Measurements from ENCODE around the gene SYNPO.

SYNPO gene

DNA sequence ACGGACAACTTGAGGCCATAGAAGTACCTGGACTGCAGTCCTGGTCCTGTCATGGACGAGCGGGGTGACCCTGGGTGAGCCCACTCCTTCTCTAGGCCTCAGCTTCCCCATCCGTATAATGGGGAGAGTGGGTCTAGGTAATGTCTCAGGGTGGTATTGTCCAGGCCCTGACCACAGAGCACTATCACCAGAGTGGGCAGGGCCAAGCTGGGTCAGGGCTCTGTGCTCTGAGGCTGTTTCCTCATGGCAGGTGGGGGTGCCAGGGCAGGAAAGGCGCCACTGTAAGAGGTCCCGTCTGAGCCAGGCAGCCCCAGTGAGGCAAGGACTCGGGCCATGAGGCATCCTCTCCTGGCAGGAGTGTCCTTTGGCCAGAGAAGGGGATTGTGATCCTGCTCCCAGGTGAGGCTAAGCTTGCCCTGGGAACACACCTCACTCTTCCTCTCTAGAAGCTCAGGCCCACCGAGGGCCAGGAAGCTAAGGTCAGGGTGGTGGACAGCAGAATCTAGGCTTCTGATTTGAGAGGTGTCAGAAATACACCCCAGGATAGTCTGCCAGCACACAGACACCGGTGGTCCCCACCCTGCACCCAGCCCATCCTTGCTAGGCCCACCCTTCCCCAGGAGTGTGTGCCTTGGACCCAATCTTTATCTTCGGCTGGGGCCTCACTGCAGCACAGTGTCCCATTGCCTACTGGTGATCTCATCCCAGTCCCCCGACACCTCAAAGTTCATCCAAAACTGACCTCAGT lies 19.1 kb downstream of the SYNPO start:
- no peak for FAIRE-seq

DNA sequence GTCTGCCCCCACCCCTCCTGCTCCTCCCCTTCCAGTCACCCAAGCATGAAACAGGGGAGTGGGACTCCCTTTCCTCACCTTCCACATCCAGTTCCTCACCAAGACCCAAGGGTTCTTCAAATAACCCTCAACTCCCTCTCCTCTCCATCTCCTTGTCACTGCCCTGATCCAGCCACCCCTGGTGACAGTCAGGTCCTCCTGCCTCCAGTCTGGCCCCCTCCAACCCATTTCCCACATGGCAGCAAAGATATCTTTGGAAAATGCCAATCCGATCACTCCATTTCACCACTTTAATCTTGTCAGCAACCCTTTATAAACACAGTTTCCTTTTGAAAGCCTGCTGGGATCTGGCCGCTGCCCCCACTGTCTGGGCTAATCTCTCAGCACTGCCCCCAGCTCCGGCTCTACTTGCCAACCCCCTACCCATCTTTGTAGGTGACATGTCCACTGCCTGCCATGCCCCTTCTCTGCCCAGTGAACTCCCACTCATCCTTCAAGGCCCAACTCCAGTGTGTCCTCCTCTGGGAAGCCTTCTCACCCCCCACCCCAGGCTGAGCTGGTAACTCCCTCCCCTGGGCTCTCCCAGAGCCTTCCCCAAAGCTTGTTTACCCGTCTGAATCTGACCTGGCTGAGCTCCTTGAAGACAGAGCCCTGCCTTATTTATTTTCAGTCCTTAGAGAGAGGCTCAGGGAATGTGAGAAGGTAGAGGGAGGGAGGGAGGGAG lies 19.8 kb downstream of the SYNPO start:
- no peak for FAIRE-seq

- no peak for FAIRE-seq
Measured at GRCh38 chr5:150661086-150661485, 20.6 kb downstream of the SYNPO start, which contains the start of gene MYOZ3. MYOZ3 (plus strand) TSS chr5:150661251; CDS start chr5:150662942, 1,691 bp downstream.

DNA sequence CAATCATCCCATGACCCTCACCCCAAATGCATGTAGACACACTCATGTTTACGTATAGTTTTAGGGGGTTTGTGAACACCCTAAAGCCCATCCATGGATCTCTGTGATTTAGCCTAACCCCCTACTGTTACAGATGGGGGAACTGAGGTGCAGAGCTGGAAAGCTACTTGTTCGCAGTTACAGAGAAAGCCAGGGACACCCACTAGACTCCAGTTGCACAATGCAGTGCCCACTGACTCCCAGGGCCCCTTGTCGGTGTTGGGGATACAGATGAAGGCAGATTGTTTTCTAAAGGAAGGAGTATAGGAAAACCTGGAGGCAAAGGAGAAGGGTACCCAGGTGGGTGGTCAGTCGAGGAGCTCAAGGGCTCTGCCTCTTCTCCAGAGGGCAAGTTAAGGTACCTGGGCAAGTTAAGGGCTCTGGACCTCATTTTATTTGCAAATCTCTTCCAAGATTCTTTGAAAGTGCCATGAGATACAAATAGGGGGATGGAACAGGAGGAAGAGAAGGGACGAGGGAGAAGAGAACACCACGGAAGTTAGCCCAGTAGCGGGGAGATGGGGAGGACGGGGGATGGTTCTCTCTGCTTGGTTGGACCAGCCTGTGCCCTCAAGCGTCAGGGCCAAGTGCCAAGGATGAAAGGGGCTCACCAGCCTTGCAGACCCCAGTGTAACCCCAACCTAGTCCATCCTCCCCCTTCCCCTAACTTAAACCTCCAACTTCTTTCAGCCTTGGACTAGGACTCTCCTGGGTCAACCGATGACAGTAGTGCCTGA lies 21.5 kb downstream of the SYNPO start:
- no peak for FAIRE-seq

DNA sequence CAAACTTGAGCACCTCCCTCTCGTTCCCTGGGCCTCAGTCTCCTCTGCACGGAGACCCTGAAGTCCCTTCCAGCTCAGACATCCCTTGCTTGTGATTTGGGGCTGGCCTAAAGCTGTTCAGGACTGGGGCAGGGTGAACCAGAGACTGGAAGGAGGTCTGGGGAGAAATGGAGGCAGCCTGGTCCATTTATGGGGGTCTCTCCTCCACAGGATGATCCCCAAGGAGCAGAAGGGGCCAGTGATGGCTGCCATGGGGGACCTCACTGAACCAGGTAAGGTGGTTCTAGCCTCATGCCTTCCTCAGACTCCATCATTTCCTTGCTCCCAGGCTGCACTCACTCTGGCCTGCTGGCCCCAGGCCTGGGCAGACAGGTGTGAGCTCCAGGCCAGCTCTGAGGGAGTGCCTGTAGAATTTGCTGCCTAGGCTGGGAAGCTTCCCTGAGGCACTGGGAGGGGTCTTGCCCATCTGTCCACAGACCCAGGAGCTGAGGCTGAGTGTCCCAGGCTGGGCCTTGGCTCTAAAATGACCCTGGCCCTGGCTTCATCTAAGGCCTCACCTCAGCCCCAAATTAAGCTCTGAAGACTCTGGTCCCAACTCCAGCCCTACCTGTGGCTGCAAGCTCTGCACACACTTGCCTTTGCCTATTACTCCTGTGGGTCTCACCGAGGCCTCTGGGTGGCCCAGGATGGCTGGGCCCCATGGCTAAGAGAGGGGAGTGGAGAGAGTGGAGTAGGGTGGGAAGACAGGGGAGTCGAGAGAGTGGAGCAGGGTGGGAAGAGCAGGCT lies 22.5 kb downstream of the SYNPO start:
- FAIRE-seq: no peak

DNA sequence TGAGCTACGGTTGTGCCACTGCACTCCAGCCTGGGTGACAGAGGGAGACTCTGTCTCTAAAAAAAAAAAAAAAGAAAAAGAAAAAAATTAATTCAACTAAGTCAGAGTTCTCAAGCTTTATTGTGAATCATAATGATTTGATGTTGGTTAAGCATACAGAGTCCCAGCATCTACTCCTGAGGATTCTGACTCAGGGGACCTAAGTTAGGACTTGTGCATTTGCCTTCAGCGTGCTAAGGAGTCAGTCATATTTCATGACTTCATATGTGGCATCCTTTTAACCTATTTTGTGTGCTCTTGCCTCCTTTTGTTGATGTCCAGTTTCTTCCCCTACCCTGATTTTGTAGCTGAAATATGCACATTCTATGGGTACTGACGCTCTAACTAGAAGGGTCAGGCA lies 23.5 kb downstream of the SYNPO start:
- no peak for FAIRE-seq

- FAIRE-seq: no peak
Measured at GRCh38 chr5:150665044-150665443, 24.6 kb downstream of the SYNPO start.

DNA sequence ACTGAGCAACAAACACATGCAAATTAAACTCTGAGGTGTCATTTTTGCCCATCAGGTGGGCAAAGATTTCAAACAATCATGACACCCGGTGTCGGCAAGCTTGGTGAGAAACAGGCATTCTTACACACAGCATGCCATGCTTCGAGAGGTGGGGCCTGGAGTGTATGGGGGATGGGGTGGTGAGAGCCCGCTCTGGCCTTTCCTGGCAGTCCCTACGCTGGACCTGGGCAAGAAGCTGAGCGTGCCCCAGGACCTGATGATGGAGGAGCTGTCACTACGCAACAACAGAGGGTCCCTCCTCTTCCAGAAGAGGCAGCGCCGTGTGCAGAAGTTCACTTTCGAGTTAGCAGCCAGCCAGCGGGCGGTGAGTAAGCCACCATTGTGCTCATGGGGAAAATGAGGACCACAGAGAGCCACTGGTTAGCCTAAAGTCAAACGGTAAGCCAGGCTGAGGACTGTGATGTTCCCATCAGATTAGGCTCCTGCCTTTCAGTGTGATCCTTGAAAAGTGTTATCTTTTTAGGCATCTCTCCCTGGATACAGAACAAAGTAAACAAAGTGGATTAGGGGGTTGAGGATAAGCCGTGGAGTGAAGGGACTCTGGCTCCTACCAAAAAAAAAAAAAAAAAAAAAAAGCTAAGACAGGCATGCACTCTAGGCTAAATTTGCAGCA lies 30.0 kb downstream of the SYNPO start:
- FAIRE-seq: no peak

DNA sequence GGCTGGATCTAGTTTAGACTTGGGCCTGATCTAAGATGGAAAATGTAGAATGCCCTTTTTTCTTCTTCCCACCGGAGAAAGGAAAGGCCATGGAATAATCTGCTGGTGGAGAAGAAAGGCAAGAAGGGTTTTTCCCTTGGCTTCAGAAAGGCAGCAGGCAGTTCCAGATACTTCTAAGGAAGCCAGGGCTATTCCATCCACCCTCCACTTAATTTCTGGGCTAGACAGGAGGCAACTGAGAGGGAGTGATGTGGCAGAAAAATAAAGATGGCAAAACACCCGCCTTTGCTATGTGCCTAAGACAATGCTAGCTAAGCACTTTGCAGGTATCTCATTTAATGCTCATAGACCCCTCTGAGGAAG lies 30.5 kb downstream of the SYNPO start:
- no peak for FAIRE-seq

GRCh38 chr5:150671509-150672236 lies 31.2 kb downstream of the SYNPO start:
- no peak for FAIRE-seq

GRCh38 chr5:150672237-150672883 lies 31.9 kb downstream of the SYNPO start:
- no peak for FAIRE-seq

DNA sequence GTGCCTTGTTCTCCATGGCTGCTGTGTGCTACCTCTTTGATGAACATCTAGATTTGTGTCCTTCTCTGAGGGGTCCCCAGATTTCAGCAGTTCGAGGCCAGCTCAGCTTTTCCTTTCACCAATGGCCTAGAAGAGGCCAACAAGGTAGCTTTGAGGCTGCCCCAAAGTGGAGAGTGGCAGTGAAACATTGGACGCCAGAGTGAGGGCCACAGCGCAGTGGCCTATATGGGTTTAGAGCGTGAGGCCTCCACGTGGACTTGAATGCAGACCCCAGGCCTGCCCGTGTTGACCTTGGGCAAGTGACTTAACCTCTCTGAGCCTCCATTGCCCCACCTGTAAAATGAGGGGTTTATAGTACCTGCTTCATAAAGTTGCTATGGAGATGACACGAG lies 32.4 kb downstream of the SYNPO start:
- no peak for FAIRE-seq

DNA sequence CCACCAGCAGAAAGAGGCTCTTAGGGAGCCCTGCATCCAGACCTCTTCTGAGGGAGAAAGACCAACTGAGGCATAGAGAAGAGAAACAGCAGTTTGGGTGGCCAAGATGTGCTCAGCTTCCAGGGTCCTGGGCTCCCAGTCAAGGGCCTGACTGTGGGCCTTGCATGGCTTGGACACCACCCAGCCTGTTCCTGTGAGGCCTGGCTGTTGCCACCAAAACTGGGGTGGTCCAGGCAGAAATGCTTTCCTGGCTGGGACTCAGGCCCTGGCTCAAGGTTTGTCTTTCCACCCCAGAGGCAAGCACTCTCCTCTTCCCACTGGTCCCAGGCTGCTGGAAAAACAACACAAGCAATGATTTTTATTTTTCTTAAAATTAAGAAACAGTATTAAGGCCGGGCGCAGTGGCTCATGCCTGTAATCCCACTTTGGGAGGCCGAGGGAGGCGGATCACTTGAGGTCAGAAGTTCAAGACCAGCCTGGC lies 33.9 kb downstream of the SYNPO start:
- no peak for FAIRE-seq

DNA sequence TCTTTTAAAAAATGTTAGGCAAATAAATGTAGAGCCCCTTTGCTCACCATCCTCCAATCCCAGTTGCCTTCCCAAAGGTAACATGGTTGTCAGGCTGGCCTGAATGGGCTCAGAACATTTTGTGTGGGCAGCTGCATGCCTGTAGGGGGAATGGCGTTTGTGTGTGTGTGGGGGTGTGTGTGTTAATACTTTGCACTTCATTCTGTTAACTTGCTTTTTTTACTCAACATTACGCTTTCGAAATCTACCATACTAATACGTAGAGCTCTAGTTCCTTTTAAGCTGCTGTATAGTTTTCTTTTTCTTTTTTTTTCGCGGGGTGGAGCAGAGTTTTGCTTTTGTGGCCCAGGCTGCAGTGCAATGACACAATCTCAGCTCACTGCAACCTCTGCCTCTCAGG lies 34.6 kb downstream of the SYNPO start:
- FAIRE-seq: no peak

- no peak for FAIRE-seq
Measured at GRCh38 chr5:150676578-150676977, 36.1 kb downstream of the SYNPO start.

DNA sequence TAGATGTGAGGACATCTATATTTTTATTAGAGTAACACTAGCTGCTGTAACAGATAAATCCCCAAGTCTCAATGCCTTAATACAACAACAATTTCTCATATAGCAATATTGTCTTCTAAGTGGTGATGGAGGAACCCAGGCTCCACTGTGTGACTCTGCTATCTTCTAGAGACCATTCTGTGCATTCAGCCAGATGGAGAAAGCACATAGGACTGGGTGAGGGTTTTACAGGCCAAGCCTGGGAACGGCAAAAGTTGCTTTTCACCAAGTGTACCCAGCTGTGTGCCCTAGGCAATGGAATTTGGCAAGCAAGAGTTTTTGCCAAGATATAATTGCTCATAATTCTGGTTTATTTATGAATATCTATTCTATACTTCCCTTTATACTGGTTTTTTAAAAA lies 48.7 kb downstream of the SYNPO start:
- no peak for FAIRE-seq

DNA sequence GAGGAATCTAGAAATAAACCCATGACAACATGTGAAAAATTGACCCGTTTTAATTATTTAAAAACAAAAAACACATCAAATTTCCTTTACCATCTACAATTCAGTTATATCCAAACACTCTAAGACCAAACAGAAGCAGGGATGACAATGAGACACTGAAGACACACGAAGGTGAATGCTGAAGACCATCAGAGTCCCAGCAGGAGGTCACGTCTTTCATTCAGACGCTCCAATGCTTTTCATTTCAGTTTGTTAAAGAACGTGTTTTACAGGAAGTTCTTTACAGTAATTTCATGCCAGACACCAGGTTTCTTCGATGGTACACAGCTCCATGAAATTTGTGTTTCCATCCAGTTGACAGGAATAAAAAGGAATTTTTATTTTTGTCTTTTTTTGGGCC lies 50.3 kb downstream of the SYNPO start:
- FAIRE-seq: no peak

GRCh38 chr5:150692276-150692675 lies 51.8 kb downstream of the SYNPO start:
- FAIRE-seq: no peak

- no peak for FAIRE-seq
Measured at GRCh38 chr5:150694612-150695011, 54.2 kb downstream of the SYNPO start.

GRCh38 chr5:150700246-150700593 lies 59.8 kb downstream of the SYNPO start:
- no peak for FAIRE-seq
